ENCODE results near the gene PTH1R.

DNA sequence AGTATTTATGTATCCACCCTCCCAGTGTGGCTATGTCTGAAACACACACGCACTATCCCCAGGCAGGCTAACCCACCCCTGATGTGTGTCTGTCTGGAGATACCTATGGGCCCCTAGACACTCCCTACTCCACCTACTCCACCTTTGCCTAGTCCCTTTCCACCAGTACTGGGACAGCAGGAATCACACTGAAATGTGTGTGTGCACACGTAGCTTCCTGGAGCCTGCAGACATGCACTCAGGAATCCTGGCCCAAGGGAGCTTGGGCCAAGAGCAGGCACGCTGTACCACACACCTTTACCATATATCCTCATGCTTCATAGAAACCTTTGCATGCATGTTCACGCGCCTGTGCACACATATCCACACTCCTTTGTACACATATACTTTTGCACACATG is 6.9 kb upstream of the PTH1R start:
- TF ChIP-seq, protein P1, sequence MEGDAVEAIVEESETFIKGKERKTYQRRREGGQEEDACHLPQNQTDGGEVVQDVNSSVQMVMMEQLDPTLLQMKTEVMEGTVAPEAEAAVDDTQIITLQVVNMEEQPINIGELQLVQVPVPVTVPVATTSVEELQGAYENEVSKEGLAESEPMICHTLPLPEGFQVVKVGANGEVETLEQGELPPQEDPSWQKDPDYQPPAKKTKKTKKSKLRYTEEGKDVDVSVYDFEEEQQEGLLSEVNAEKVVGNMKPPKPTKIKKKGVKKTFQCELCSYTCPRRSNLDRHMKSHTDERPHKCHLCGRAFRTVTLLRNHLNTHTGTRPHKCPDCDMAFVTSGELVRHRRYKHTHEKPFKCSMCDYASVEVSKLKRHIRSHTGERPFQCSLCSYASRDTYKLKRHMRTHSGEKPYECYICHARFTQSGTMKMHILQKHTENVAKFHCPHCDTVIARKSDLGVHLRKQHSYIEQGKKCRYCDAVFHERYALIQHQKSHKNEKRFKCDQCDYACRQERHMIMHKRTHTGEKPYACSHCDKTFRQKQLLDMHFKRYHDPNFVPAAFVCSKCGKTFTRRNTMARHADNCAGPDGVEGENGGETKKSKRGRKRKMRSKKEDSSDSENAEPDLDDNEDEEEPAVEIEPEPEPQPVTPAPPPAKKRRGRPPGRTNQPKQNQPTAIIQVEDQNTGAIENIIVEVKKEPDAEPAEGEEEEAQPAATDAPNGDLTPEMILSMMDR (IDR thresholded peaks at IDR 0.05) = no peak
- TF ChIP-seq POLR2AphosphoS5 (IDR thresholded peaks at IDR 0.05; ENCODE audit: low read depth, low read length) (no peak), SIN3A (IDR thresholded peaks at IDR 0.05; ENCODE audit: borderline replicate concordance, insufficient read depth, low read depth, low read length) (no peak)

Measured in Panc1 (cell line).